Fibroblast of lung (primary cell): ENCODE data around the gene NFATC3. TPM values are rescaled to one million over a fixed set of nuclear protein-coding genes. Genes with fewer than 3 reads are reported as not detected.

Experiments used
- DNase-seq, 2 donors: peaks; one replicate each; pipeline versions ENCODE4 v3.0.0 to v3.0.0-alpha.2; 2010; ENCODE audit warnings: low read depth in 2 of 2
- H2AFZ ChIP-seq: 2 replicates; pipeline ENCODE4 v1.5.1; 2012; ENCODE audit warnings: low read length, control low read depth, inconsistent platforms
- H3K27ac ChIP-seq: 2 replicates; pipeline ENCODE4 v1.5.1; 2011; ENCODE audit warnings: low read length, control low read depth; ENCODE audit not compliant: insufficient read depth
- H3K27me3 ChIP-seq: 2 replicates; pipeline ENCODE4 v1.5.1; 2011; ENCODE audit warnings: mild to moderate bottlenecking, low read length; ENCODE audit not compliant: control insufficient read depth, insufficient read depth
- H3K36me3 ChIP-seq: 2 replicates; pipeline ENCODE4 v1.5.1; 2011; ENCODE audit warnings: low read length; ENCODE audit not compliant: control insufficient read depth, insufficient read depth
- H3K4me1 ChIP-seq: 2 replicates; pipeline ENCODE4 v1.5.1; 2011; ENCODE audit warnings: low read length; ENCODE audit not compliant: control insufficient read depth, insufficient read depth; ENCODE audit errors: extremely low read depth
- H3K4me2 ChIP-seq: 2 replicates; pipeline ENCODE4 v1.5.1; 2011; ENCODE audit warnings: low read length, control low read depth; ENCODE audit not compliant: insufficient read depth; ENCODE audit errors: extremely low read depth
- H3K4me3 ChIP-seq, 4 experiments: fragments of 200-600 bp in 1 of 4; sonication (generic) in 1 of 4; replicated peaks in 1 of 4; 2 replicates each; pipeline ENCODE4 v1.5.1; 2011 to 2016; ENCODE audit warnings: low read length in 4 of 4, low read depth in 3 of 4, mild to moderate bottlenecking in 3 of 4, control low read depth in 2 of 4, inconsistent platforms in 1 of 4, mixed read lengths in 1 of 4; ENCODE audit not compliant: insufficient read depth in 1 of 4; ENCODE audit errors: control extremely low read depth in 1 of 4
- H3K79me2 ChIP-seq: 2 replicates; pipeline ENCODE4 v1.5.1; 2012; ENCODE audit warnings: mild to moderate bottlenecking, low read length, inconsistent platforms; ENCODE audit not compliant: control insufficient read depth, insufficient read depth
- H3K9ac ChIP-seq: 2 replicates; pipeline ENCODE4 v1.5.1; 2011; ENCODE audit warnings: mild to moderate bottlenecking, low read length, control low read depth; ENCODE audit not compliant: insufficient read depth
- H3K9me3 ChIP-seq: 2 replicates; pipeline ENCODE4 v1.5.1; 2012; ENCODE audit warnings: low read depth, low read length; ENCODE audit not compliant: control insufficient read depth, insufficient read depth
- H4K20me1 ChIP-seq: 2 replicates; pipeline ENCODE4 v1.5.1; 2011; ENCODE audit warnings: low read length; ENCODE audit not compliant: control insufficient read depth, insufficient read depth; ENCODE audit errors: extremely low read depth
- CTCF ChIP-seq, 2 donors: IDR thresholded peaks in 1 of 2; conservative IDR thresholded peaks in 1 of 2; 1 replicate in 1 of 2; 2 replicates in 1 of 2; pipeline ENCODE4 v1.5.1; 2011 to 2012; ENCODE audit warnings: low read length in 2 of 2, control low read depth in 1 of 2, inconsistent platforms in 1 of 2, low read depth in 1 of 2, mild to moderate bottlenecking in 1 of 2
- EZH2 ChIP-seq: IDR thresholded peaks from 2 replicates; pipeline ENCODE4 v1.5.1; 2012; ENCODE audit warnings: low read length, control low read depth, mild to moderate bottlenecking; ENCODE audit errors: missing control alignments
- polyA plus RNA-seq, 2 donors: library from polyadenylated mRNA; depleted of rRNA in 1 of 2; stranded (reverse) in 1 of 2; unstranded in 1 of 2; fragments of >200 nt; gene quantifications; 2 replicates each; pipeline ENCODE4 v1.2.1, GENCODE V29; 2011 to 2012; ENCODE audit warnings: missing spikeins in 1 of 2
- total RNA-seq: library from RNA; depleted of rRNA; stranded (reverse); fragments of >200 nt; gene quantifications from 2 replicates; pipeline ENCODE4 v1.2.1, GENCODE V29; 2014

Gene NFATC3
- total and polyA plus RNA-seq, 2 donors (not counting 1 experiment from before 2014, with no cell fraction given), result 9.6 to 10.6 TPM

GRCh38 chr16:68190081-68190480 is 104.9 kb downstream of the NFATC3 start:
- DNase-seq, result no peak
- Histone ChIP-seq H3K27ac (no peak overlapping the region), H3K36me3 (no peaks in the 10 kb centered on the region), H3K9me3 (no peaks in the 10 kb centered on the region), H3K9ac (no peak overlapping the region), H3K4me3 (no peak overlapping the region), H3K4me2 (no peak overlapping the region), H3K79me2 (no peaks in the 10 kb centered on the region), H3K4me1 (no peaks in the 10 kb centered on the region), H3K27me3 (no peaks in the 10 kb centered on the region), H2AFZ (no peak overlapping the region), H4K20me1 (no peaks in the 10 kb centered on the region)
- no peak for TF ChIP-seq EZH2
- no peak for TF ChIP-seq CTCF (conservative IDR thresholded peaks at IDR 0.05 in 1 of 2, IDR thresholded peaks at IDR 0.05 in 1 of 2; ENCODE audit: low read depth in 1 of 2, low read length in 2 of 2)

- H2AFZ ChIP-seq, result no peak overlapping the region
- no peaks in the 10 kb centered on the region for H3K9me3 ChIP-seq
- H3K4me2 ChIP-seq, result no peak overlapping the region
- TF ChIP-seq CTCF (conservative IDR thresholded peaks at IDR 0.05 in 1 of 2, IDR thresholded peaks at IDR 0.05 in 1 of 2; ENCODE audit: low read depth in 1 of 2, low read length in 2 of 2) (no peak), EZH2 (no peak)
- H3K36me3 ChIP-seq, result no peaks in the 10 kb centered on the region
- no peak for DNase-seq
- no peaks in the 10 kb centered on the region for H4K20me1 ChIP-seq
- no peak overlapping the region for H3K9ac ChIP-seq
- no peaks in the 10 kb centered on the region for H3K27me3 ChIP-seq
- H3K4me3 ChIP-seq, result no peak overlapping the region
- no peaks in the 10 kb centered on the region for H3K79me2 ChIP-seq
- H3K27ac ChIP-seq, result no peak overlapping the region
- H3K4me1 ChIP-seq, result no peaks in the 10 kb centered on the region
Observed at GRCh38 chr16:68190736-68191510, 105.8 kb downstream of the NFATC3 start.

GRCh38 chr16:68194251-68194650 is 109.1 kb downstream of the NFATC3 start:
- H3K27ac ChIP-seq, result no peak overlapping the region
- H3K36me3 ChIP-seq, result no peaks in the 10 kb centered on the region
- H3K27me3 ChIP-seq, result no peaks in the 10 kb centered on the region
- H3K9me3 ChIP-seq, result no peaks in the 10 kb centered on the region
- no peaks in the 10 kb centered on the region for H3K4me1 ChIP-seq
- no peak overlapping the region for H3K9ac ChIP-seq
- no peaks in the 10 kb centered on the region for H3K79me2 ChIP-seq
- TF ChIP-seq EZH2, result no peak
- TF ChIP-seq CTCF (conservative IDR thresholded peaks at IDR 0.05 in 1 of 2, IDR thresholded peaks at IDR 0.05 in 1 of 2; ENCODE audit: low read depth in 1 of 2, low read length in 2 of 2), result no peak
- no peak for DNase-seq
- no peak overlapping the region for H2AFZ ChIP-seq
- no peak overlapping the region for H3K4me3 ChIP-seq
- H4K20me1 ChIP-seq, result no peaks in the 10 kb centered on the region
- H3K4me2 ChIP-seq, result no peak overlapping the region
